HG03159 (cell line): ENCODE results near the gene STAC.
"Not testable (repeated sequence)": the region's sequence is repeated elsewhere in the genome, so short reads cannot be mapped to it uniquely, and the experiment has no call there.

Experiments used
- ATAC-seq: cut with Tn5 transposase; IDR thresholded peaks from one replicate; pipeline ENCODE4 v1.9.1; 2021; ENCODE audit warnings: mild to moderate bottlenecking, moderate library complexity; ENCODE audit not compliant: unreplicated experiment

Gene STAC

GRCh38 chr3:36562945-36563344 is 182.6 kb downstream of the STAC start:
- ATAC-seq: no peak

GRCh38 chr3:36575241-36575640 is 194.9 kb downstream of the STAC start:
- ATAC-seq: no peak

GRCh38 chr3:36578418-36578817 is 198.1 kb downstream of the STAC start:
- ATAC-seq: not testable (repeated sequence)

- ATAC-seq: no peak
These were observed 199.4 kb downstream of the STAC start for GRCh38 chr3:36579746-36580145.

- no peak for ATAC-seq
These were observed 200.4 kb downstream of the STAC start for GRCh38 chr3:36580716-36581115.

GRCh38 chr3:36591959-36592358 is 211.7 kb downstream of the STAC start:
- ATAC-seq: no peak

GRCh38 chr3:36595511-36595910 is 215.2 kb downstream of the STAC start:
- ATAC-seq: no peak

- no peak for ATAC-seq
These were observed 216.1 kb downstream of the STAC start for GRCh38 chr3:36596419-36596818.

- no peak for ATAC-seq
These were observed 217.1 kb downstream of the STAC start for GRCh38 chr3:36597422-36597821.
